ENCODE measurements around the gene NPAS4.

Gene NPAS4

DNA sequence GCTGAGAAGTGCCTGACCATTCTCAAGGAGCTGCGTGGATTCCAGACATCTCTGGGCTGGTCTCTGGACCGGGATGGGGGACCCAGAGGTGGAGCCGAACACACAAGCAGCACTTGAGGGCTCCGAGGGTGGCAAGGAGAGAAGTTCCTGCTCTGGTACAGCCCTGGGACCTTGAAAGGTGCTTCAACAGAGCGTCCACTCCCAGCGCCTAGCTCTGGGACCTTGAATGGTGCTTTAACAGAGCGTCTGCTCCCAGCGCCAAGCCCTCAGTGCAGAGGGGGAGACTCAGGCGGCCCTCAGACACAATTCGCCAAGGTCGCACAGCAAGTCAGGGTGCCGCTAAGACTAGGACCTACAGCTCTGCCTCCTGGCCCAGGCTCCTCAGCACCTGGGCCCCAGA, 10.6 kb upstream of the NPAS4 start:
- no peak for DNase-seq (ENCODE audit: low spot score)
- in situ Hi-C loops (cut with MboI; ENCODE audit: low sequenced_read_pairs, unreplicated experiment) = no loop called here
- TF ChIP-seq CTCF (IDR thresholded peaks at IDR 0.05; ENCODE audit: borderline replicate concordance, control extremely low read depth, extremely low read depth, insufficient read depth, missing control alignments) = no peak

GRCh38 chr11:66411323-66411722, 9.5 kb upstream of the NPAS4 start:
- DNase-seq (ENCODE audit: low spot score) = no peak
- no peak for TF ChIP-seq CTCF (IDR thresholded peaks at IDR 0.05; ENCODE audit: borderline replicate concordance, control extremely low read depth, extremely low read depth, insufficient read depth, missing control alignments)
- in situ Hi-C loops (cut with MboI; ENCODE audit: low sequenced_read_pairs, unreplicated experiment) = no loop called here

DNA sequence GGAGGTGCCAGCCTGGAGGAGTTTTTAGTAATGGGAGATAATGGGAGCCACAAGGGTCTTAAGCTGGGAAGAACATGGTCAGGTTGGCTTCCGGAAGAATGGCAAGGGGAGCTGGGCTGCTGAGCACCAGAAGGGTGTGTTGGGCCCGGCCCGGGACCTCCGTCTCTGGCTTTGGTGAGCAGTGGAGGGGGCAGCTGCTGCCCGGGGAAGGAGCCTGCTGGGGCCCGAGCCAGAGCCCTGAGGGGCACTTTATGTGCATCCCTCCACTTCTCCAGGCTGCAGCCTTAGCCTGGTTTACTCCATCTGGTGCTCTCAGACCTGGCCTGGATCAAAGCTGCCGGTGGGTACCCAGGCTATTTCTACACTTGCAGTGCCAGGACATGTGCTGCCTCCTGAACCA, 8.7 kb upstream of the NPAS4 start:
- in situ Hi-C loops (cut with MboI; ENCODE audit: low sequenced_read_pairs, unreplicated experiment) = no loop called here

GRCh38 chr11:66413167-66413566, 7.7 kb upstream of the NPAS4 start:
- no peak for DNase-seq (ENCODE audit: low spot score)
- in situ Hi-C loops (cut with MboI; ENCODE audit: low sequenced_read_pairs, unreplicated experiment) = no loop called here
- no peak for TF ChIP-seq CTCF (IDR thresholded peaks at IDR 0.05; ENCODE audit: borderline replicate concordance, control extremely low read depth, extremely low read depth, insufficient read depth, missing control alignments)

More for the DNA sequence above, 8.7 kb upstream of the NPAS4 start:
- no peak for DNase-seq (ENCODE audit: low spot score)
- TF ChIP-seq CTCF (IDR thresholded peaks at IDR 0.05; ENCODE audit: borderline replicate concordance, control extremely low read depth, extremely low read depth, insufficient read depth, missing control alignments) = no peak

- in situ Hi-C loops (cut with MboI; ENCODE audit: low sequenced_read_pairs, unreplicated experiment) = no loop called here
- no peak for TF ChIP-seq CTCF (IDR thresholded peaks at IDR 0.05; ENCODE audit: borderline replicate concordance, control extremely low read depth, extremely low read depth, insufficient read depth, missing control alignments)
- no peak for DNase-seq (ENCODE audit: low spot score)
These were observed 6.5 kb upstream of the NPAS4 start for GRCh38 chr11:66414120-66414934.

- TF ChIP-seq CTCF (IDR thresholded peaks at IDR 0.05; ENCODE audit: borderline replicate concordance, control extremely low read depth, extremely low read depth, insufficient read depth, missing control alignments) = no peak
- in situ Hi-C loops (cut with MboI; ENCODE audit: low sequenced_read_pairs, unreplicated experiment) = no loop called here
- DNase-seq (ENCODE audit: low spot score) = no peak
These were observed 5.4 kb upstream of the NPAS4 start for GRCh38 chr11:66415423-66415822.

Measured in GM13976 (cell line).